Measurements from ENCODE around the gene HSPA2.

DNA sequence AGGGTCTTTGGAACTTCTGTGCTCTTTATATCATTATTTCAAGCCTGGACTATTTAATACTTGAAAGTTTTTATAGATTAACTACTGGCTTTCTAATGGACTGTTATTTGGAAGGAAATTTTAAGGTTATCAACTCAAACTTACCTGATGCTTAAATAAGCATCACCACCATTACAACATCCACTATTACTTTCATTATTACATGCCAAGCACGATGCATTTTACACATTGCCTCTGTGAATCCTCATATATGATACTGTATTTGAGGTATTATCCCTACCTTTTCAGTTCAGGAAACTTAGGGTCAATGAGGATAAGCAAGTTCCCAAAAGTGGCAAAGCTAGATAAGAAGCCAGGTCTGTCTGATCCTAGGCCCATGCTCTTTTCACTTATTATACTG lies 23.6 kb upstream of the HSPA2 start:
- TF ChIP-seq YY1 (IDR thresholded peaks at IDR 0.05; ENCODE audit: insufficient read depth, insufficient read length): no peak
- TF ChIP-seq ZNF274 (IDR thresholded peaks at IDR 0.05; ENCODE audit: low read depth, low read length): no peak
- TF ChIP-seq SUZ12 (IDR thresholded peaks at IDR 0.05; ENCODE audit: extremely low read depth, insufficient read depth, insufficient read length): no peak
